ENCODE results near the gene IYD. TPM values are rescaled to one million over a fixed set of nuclear protein-coding genes. Genes with fewer than 3 reads are reported as not detected.

IYD gene
- total and polyA plus RNA-seq, 9 of the 15 experiments (the other 6 are each of a cell fraction or from before 2014, with no cell fraction given), result not detected

DNA sequence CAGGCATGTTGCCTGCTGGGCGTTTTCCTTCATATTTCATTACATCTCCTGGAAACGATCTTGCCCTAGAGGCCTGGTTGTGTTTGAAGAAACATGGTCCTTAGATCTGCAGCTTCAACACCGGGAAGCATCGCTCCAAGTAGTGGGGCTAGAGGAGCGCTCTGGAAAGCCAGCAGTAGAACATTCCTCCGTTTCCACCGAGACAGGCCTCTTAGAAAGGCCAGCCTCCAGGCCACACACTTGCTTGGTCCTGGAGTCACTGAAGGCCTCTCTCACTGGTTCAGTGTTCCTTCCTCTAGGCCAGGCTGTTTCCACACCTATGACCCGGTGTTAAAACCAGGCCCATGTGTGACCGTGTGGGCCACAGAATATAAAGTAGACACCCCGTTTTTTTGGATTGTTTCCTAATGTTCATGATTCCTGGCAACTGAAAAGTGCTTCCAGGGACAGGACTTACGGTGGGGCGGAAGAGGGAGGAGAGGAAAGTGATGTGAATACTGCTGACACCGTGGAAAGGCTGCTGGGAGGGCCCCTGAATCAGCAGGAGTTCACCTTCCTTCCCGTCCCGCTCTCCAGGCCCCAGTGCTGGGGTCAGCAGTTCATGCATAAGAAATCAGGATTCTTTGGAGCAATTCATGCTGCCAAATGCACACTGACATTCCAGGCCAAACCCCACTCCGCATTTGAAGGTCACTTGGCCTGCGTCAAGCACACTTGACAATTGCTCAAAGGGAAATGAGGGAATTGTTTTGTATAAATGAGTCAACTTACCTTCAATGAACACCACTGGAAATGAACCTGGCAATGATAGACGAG lies 83.8 kb downstream of the IYD start (continued):
- TF ChIP-seq, protein P1, sequence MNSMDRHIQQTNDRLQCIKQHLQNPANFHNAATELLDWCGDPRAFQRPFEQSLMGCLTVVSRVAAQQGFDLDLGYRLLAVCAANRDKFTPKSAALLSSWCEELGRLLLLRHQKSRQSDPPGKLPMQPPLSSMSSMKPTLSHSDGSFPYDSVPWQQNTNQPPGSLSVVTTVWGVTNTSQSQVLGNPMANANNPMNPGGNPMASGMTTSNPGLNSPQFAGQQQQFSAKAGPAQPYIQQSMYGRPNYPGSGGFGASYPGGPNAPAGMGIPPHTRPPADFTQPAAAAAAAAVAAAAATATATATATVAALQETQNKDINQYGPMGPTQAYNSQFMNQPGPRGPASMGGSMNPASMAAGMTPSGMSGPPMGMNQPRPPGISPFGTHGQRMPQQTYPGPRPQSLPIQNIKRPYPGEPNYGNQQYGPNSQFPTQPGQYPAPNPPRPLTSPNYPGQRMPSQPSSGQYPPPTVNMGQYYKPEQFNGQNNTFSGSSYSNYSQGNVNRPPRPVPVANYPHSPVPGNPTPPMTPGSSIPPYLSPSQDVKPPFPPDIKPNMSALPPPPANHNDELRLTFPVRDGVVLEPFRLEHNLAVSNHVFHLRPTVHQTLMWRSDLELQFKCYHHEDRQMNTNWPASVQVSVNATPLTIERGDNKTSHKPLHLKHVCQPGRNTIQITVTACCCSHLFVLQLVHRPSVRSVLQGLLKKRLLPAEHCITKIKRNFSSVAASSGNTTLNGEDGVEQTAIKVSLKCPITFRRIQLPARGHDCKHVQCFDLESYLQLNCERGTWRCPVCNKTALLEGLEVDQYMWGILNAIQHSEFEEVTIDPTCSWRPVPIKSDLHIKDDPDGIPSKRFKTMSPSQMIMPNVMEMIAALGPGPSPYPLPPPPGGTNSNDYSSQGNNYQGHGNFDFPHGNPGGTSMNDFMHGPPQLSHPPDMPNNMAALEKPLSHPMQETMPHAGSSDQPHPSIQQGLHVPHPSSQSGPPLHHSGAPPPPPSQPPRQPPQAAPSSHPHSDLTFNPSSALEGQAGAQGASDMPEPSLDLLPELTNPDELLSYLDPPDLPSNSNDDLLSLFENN (IDR thresholded peaks at IDR 0.05; ENCODE audit: low read depth in 2 of 2, low read length in 2 of 2), result no peak
- no peak for TF ChIP-seq ZBTB17 (CRISPR knock-in tag; IDR thresholded peaks at IDR 0.05)
- TF ChIP-seq, protein P2, sequence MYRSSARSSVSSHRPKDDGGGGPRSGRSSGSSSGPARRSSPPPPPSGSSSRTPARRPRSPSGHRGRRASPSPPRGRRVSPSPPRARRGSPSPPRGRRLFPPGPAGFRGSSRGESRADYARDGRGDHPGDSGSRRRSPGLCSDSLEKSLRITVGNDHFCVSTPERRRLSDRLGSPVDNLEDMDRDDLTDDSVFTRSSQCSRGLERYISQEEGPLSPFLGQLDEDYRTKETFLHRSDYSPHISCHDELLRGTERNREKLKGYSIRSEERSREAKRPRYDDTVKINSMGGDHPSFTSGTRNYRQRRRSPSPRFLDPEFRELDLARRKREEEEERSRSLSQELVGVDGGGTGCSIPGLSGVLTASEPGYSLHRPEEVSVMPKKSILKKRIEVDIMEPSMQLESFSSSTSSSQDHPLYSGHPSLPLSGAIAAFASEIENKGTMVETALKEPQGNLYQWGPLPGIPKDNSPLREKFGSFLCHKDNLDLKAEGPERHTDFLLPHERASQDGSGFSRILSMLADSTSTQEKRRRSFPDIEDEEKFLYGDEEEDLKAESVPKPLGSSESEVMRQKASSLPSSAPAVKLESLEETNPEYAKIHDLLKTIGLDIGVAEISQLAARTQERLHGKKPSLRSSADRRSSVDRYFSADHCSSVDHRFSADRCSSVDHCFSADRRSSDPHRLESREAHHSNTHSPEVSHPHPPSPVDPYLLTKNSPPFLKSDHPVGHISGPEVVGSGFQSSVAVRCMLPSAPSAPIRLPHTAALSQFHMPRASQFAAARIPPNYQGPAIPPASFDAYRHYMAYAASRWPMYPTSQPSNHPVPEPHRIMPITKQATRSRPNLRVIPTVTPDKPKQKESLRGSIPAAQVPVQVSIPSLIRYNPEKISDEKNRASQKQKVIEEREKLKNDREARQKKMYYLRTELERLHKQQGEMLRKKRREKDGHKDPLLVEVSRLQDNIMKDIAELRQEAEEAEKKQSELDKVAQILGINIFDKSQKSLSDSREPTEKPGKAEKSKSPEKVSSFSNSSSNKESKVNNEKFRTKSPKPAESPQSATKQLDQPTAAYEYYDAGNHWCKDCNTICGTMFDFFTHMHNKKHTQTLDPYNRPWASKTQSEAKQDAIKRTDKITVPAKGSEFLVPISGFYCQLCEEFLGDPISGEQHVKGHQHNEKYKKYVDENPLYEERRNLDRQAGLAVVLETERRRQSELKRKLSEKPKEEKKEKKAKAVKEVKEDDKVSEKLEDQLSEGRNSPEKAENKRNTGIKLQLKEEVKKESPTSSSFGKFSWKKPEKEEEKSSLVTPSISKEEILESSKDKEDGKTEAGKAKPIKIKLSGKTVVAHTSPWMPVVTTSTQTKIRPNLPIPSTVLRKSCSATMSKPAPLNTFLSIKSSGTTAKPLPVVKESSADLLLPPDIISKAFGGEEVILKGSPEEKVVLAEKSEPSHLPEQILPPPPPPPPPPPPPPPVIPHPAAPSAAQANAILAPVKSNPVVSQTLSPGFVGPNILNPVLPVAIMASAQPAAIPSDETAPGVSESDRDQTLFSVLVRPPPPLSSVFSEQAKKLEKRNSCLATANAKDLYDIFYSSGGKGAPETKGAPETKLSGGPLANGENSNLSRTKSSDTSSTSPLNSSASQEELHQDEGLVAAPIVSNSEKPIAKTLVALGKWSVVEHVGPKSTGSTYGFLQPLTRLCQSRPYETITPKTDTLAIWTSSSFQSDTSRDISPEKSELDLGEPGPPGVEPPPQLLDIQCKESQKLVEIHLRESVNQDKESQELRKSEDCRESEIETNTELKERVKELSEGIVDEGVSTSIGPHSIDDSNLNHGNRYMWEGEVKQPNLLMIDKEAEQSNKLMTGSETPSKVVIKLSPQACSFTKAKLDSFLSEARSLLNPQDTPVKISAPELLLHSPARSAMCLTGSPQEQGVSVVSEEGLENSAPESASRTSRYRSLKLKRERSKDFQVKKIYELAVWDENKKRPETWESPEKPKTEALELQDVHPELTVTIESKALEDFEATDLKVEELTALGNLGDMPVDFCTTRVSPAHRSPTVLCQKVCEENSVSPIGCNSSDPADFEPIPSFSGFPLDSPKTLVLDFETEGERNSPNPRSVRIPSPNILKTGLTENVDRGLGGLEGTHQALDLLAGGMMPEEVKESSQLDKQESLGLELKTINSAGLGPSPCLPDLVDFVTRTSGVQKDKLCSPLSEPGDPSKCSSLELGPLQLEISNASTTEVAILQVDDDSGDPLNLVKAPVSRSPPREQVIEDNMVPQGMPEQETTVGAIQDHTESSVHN (IDR thresholded peaks at IDR 0.05; ENCODE audit: borderline replicate concordance in 1 of 2, low read depth in 1 of 2), result no peak

All from K562 (cell line).